Cerebellar nuclear complex (tissue), 1 donor: Measurements from ENCODE around the gene ZNHIT6.
"Not testable (repeated sequence)": the region's sequence is repeated elsewhere in the genome, so short reads cannot be mapped to it uniquely, and the experiment has no call there.

Experiments used
- DNase-seq, 2 experiments: peaks; one replicate each; lab custom pipeline; 2025; lab: John Stamatoyannopoulos, UW

Gene ZNHIT6, protein sequence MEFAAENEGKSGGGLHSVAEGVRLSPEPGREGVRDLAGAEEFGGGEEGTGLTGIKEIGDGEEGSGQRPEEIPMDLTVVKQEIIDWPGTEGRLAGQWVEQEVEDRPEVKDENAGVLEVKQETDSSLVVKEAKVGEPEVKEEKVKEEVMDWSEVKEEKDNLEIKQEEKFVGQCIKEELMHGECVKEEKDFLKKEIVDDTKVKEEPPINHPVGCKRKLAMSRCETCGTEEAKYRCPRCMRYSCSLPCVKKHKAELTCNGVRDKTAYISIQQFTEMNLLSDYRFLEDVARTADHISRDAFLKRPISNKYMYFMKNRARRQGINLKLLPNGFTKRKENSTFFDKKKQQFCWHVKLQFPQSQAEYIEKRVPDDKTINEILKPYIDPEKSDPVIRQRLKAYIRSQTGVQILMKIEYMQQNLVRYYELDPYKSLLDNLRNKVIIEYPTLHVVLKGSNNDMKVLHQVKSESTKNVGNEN

DNA sequence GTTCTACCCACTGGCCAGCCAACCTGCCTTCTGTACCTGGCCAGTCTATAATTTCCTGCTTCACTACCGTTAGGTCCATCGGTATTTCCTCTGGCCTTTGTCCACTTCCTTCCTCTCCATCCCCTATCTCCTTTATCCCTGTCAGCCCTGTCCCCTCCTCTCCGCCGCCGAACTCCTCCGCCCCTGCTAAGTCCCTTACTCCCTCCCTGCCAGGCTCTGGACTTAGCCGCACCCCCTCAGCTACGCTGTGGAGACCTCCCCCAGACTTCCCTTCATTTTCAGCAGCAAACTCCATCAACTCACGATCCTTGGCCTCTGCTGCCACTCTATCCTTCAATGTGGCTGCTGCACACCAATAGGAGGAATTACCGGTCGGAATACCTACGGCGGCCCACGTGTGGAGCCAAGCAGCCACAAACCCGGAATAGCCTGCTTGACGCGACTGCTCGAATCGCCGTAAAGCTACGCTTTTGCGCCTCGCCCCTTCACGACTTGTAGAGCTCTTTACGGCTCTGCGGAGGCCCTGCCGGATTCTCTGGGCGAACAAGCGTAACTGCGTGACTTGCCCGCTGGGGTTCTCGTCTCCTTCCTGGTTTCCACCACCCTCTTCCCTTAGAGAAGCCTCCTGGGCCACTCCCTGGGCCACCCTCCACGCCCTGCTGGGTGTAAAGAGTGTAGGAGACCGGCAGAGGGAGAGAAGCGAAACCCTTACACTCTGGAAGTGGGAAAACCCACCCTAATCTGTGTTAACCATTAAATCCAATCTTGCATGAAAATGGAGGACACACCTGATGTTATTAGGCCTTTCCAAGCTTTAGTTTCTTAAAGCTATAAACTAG lies at the start of gene ZNHIT6:
Gene ZNHIT6, minus strand, starts transcription at position 444 of the 839 bp plus-strand sequence. Its CDS starts 149 bp downstream, at position 295.
- DNase-seq: peak; percentile 32 to 41

DNA sequence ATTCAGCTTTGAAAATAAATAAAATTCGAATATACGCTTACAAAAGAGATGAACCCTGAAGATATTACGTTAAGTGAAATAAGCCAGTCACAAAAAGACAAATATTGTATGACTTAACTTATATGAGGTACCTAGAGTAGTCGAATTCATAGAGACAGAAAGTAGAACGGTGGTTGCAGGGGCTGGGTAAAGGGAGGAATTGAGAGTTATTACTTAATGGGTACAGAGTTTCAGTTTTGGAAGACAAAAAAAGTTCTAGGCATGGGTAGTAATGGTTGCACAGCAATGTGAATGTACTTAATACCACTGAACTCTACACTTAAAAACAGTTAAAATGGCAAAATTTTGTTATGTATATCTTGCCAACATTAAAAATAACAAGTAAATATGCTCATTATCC lies 48.6 kb upstream of the ZNHIT6 start:
- no peak for DNase-seq

DNA sequence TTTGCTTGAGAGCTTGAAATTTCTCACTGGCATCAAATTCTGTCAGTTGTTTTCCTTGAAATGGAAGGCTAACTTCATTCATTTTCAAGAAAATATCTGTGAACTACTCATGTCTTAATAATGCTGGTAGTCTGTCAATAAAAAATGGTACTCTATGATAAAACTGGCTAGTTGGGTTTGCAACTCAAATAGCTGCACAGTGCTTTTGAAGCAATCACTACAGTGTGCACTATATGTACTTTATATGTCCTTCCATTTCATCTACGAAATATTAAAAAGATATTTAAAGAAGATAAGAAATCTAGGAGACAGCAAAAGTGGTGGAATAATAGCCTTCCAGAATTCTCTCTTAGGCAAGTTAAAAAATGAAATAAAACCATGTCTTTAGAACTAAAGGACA lies 39.9 kb upstream of the ZNHIT6 start:
- DNase-seq: no peak

DNA sequence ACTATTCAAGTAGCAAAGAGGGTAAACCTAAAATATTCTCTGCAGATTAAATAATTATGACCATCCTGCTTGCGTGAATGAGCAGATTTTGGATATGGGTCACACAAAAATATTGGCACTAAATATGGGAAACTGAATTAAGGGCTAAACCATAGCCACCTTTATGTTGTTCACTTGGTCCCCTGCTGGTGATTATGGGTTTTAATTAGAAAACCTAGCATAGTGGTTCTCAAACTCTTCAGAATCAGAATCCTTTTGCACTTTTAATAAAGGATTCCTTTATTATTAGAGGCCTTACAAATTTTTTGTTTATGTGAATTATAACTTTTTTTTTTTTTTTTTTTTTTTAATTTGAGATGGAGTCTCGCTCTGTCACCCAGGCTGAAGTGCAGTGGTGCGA lies 38.5 kb upstream of the ZNHIT6 start:
- no peak for DNase-seq

DNA sequence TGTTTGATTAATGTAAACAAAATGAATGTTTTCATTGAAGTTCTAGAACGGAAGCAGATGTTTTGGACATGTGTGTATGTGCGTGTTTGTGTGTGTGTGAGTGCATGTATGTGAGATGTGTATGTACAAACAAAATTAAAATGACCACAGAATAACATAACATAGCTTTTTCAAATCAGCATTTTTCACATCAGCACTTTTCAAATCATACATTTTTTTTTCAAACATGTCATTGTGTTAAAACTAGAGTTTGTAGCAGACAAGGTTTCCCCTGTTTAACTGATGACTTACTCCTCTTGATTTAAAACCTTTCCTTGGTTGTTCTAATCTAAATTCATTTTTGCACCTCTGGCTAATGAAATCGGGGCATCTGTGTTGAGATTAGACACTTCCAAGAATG lies 35.6 kb upstream of the ZNHIT6 start:
- DNase-seq: no peak

DNA sequence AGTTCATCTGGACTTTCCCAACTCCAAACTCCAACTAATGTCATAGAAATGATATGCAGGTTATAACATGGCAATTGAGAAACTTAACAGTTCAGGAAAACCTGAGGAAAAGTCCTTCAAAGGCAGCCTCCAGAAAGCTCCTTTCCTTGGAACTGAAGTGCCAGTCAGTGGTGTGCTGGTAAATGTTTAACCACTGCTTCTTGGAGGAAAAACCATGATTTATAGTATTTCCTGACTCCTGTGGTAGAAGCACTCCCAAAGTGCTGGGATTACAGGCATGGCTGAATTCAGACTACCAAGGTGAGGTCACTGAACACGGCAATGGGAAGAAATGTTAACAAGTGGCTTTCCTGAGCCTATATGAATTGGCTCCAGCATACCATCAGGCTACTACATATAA lies 26.7 kb upstream of the ZNHIT6 start:
- DNase-seq: no peak

DNA sequence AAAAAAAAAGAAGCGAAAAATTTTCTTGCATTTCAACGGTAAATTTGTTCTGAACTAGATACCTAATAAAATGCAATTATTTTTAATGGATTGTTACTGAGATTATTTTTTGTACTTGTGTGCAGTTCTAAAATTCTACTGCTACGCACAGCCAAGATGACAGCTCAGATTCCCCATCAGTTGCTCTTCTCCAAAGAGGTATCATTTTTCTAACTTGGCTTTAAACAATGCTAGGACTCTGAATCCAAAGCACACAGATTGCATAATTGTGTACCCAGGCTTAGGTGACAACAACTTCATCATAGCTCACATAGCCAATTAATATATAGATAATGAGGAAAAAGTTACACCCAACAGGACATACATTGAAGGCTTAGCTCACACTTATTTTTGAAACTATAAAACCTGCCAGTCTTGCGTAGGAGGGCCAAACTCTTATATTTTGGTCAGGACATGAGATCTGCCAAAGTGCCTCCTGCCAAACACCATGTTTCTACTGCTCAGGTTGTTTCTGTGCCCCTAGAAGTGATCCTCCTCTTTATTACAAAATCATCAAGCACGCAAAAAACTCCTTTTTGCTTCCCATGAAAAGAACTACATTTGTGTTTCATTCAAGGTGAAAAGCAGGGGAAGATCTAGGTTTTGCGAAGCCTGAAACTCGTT lies 10.6 kb upstream of the ZNHIT6 start:
- no peak for DNase-seq

DNA sequence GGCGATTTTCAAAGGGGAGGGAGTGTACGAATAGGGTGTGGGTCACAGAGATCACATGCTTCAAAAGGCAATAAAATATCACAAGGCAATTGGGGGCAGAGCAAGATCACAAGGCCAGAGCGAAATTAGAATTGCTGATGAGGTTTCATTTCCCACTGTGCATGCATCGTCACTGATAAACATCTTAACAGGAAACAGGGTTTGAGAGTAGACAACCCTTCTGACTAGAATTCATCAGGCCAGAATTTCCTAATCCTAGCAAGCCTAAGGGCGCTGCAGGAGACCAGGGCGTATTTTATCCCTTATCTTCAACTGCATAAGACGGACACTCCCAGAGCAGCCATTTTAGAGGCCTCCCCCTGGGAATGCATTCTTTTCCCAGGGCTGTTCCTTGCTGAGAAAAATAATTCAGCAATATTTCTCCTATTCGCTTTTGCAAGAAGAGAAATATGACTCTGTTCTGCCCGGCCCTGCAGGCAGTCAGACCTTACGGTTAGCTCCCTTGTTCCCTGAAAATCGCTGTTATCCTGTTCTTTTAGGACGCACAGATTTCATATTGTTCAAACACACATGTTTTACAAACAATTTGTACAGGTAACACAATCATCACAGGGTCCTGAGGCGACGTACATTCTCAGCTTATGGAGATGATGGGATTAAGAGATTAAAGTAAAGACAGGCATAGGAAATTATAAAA lies 6.3 kb upstream of the ZNHIT6 start:
- DNase-seq: not testable (repeated sequence)

DNA sequence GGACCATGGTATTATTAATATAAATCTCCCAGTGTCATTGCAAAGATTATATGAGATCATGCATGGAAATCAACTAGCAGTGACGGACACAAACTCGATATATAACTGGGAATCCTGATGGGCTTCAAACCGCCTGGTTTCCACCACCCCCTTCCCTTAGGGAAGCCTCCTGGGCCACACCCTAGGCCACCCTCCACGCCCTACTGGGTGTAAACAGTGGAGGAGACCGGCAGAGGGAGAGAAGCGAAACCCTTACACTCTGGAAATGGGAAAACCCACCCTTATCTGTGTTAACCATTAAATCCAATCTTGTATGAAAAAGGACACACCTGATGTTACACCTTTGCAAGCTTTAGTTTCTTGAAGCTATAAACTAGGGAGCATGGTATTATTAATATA lies 595 bp upstream of the ZNHIT6 start:
- no peak for DNase-seq

DNA sequence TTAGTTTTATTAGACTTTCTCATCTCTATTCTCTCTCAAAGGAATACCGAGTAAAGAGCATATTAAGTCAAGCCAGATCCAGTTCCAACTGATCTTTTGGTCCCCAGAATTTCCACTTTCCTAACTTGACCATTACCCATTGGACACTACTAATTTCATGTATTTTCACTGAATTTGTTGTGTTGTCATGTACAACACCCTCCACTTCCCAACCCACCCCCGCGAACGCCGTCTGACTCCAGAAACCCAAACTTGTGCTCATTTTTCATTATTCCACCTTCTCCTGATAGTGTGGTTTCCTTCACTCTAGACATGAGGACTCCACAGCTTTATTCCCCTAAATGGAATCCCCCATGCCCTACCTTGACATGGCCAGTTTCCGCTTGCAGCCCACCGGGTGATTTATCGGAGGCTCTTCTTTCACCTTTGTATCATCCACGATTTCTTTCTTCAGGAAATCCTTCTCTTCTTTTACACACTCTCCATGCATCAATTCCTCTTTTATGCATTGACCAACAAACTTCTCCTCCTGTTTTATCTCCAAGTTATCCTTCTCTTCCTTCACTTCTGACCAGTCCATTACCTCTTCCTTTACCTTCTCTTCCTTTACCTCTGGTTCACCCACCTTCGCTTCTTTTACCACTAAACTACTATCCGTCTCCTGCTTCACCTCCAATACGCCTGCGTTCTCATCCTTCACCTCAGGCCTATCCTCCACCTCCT lies 805 bp downstream of the ZNHIT6 start:
- no peak for DNase-seq

DNA sequence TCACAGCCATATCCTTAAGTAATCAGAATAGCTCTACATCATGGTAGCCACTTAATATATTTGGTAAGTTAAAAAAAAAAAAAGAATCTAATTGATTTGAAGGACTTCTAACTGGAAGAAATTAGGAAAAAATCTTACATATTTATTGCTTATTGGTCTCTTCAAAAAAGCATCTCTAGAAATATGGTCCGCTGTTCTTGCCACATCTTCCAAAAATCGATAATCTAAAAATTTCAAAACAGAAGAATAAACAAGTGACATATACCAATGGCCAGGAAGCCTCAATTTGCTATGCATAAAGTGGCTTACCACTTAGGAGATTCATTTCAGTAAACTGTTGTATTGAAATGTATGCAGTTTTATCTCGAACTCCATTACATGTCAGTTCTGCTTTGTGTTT lies 2.3 kb downstream of the ZNHIT6 start:
- no peak for DNase-seq

DNA sequence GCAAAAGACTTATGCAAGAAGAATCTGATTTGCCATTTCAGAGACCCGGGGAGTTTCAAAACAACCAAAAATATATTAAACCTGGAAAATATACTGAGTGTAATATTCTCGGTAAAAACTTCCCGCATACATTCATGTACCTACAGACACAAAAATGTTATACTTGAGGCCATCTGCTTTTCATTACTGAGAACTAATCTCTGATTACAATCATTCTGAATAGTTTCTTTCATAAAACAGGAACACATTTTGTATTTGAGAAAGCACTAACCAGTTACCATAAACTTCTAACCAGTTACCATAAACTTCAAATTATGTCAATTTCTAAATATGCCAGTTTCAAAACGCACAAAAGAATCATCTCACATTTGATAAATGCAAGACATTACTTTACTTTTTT lies 7.8 kb downstream of the ZNHIT6 start:
- DNase-seq: no peak

DNA sequence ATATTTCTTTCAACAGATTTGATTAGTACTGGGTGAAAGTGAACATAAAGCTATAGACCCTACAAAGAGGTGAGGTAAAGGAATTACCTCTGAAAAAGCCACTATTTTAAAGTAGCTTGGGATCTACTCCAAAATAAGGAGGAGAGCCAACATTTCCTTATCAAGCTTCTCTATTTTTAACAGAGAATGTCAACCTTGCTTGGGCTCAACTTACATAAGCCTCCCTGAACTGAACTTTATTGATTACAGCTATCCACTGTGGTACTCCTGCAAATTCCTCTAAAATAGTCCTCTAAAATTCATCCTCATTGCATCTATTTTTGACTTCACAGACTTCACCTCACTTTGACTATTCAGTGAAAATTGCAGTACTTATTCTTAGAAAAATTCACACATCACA lies 10.3 kb downstream of the ZNHIT6 start:
- DNase-seq: no peak

DNA sequence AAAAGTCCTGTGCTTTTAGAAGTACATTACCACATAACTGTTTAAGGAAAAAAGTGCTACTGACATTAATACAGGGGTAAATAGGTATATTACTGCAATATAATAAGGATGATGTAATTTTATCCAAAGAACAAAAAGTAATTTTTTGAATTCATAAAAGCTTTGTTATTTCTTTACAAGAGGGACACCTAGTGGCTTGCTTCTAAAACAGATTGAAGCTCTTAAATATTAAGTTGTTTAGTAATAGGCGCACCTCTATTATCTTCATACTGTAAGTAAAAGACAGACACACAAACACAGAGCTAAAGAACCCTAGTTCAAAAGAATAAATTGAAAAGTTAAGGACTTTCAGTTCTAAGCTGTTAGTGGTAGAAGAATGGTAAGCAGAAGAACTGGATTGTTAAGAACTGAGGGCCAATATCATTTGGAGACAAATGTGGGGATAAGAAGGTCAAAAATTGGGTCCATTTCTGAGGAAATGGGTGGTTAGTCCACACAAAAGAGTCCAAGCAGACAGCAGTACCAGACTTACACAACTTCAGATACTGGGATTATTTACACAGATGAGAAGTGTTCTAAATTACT lies 15.4 kb downstream of the ZNHIT6 start:
- no peak for DNase-seq

DNA sequence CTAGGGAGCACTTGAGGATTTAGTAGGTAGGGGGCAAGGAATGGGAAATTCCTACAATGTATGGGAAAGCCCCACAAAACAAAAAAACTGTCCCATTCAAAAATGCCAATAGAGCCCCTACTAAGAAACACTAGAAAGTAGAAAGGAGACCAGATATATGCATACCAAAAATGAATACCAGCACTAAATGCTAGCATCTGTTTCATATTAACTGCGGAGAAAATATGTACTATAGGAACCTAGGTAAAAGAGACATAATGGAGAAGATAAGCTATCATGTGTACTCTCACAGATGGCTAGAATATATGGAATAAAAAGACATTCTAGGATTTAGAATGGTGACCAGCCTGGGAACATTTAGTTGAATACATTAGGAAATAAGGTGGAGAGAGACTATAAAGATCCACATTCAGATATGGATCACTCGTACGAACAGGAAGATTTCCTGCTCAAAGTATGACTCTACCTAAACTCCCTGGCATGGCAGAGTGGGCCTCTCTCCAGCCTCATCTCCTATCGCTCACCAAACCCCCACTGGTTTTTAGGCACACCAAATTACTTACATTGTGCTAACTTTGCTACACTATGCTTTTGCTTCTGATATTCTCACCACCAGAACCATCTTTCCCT lies 18.3 kb downstream of the ZNHIT6 start:
- no peak for DNase-seq

DNA sequence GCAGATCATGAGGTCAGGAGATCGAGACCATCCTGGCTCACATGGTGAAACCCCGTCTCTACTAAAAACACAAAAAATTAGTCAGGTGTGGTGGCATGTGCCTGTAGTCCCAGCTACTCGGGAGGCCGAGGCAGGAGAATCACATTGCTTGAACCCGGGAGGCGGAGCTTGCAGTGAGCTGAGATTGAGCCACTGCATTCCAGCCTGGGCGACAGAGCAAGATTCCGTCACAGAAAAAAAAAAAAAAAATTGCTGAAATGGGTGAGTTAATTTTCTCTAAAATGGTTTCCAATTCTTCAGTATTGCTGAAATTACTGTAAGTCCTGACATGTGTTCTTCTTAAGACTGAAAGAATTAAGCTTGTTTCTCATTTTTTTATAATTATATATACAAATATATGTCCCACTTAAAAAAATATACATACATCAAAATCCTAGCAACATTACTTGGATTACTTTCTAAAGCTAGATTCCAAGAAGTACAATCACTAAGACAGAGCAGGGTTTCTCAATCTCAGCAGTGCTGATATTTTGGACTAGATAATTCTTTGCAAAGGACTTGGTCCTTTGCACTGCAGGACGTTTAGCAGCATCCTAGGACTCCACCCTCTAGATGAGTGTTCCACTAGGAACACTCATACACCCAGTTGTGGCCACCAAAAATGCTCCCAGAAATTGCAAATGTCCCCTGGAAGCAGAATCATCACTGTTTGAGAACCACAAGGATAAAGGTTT lies 24.8 kb downstream of the ZNHIT6 start:
- DNase-seq: no peak

DNA sequence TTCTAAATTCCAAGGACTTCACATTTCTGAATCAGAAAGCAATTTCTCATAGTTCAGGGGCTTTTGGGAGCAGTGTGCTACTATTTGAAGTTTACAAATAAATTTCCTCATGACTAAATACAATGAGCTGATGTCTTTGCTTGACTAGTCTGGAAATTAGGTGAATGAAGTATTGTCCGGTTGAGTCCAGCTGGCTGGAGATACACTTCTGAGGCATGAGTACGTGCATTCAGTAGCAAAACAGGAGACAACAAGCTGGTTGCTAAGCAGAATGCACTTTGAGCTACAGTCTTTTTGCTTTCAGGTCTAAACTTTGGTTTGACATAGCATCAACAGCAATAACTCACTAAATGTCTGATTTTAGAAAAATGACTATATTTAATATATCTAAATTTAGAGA lies 27.1 kb downstream of the ZNHIT6 start:
- DNase-seq: no peak

DNA sequence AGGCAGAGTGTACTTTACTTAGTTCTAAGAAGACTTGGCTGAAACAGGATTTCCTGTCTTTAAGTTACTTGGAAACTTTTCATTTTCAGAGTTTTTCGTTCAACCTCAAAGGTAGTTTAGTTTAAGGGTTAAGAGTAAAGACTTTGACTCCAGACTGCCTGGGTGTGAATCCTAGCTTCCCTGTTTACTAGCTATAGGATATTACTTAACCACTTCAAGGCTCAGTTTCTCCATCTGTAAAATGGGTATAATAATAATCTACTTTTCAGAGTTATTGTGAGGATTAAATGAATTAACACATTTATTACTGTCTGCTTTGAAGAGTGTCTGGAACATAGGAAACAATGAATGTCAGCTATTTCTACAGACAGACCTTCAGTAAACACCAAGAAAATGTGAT lies 30.0 kb downstream of the ZNHIT6 start:
- no peak for DNase-seq

DNA sequence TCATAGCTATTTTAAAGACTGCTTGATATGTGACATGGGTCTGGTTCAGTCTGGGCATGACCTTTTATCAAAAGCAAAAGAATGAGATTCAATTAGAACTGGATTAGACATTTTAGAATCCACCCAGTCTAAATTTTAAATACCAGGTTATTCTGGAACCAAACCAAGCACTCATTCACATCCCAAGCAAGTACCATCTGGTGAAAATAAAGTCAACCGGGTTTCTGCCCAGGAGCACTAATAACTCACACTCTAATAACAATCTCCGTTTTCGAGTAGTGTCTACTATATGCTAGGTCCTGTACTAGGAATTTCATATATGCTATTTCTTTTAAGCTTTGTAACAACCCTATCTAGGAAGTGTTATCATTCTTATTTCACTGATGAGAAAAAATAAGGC lies 30.6 kb downstream of the ZNHIT6 start:
- DNase-seq: no peak
